ENCODE results near the gene DMD.
A peak's percentile ranks its signal among the peaks of the same experiment; 100 is the strongest.

Gene DMD

GRCh38 chrX:31215277-31215815 is 1996.0 kb downstream of the DMD start:
- Histone ChIP-seq H3K14ac (ENCODE audit: low read length) (no peak overlapping the region), H3K79me2 (ENCODE audit: control insufficient read depth, insufficient read depth, low read length, poor library complexity) (no peaks in the 10 kb centered on the region), H3K23ac (ENCODE audit: low read length) (no peak overlapping the region), H2BK120ac (ENCODE audit: insufficient read depth, low read length, poor library complexity) (no peak overlapping the region), H3K27ac (ENCODE audit: low read depth, low read length) (no peak overlapping the region), H2AK5ac (ENCODE audit: low read length) (no peak overlapping the region), H3K4me3 (ENCODE audit: low read depth, low read length) (no peak overlapping the region), H3K4ac (ENCODE audit: low read depth, low read length) (no peak overlapping the region), H2BK5ac (ENCODE audit: low read depth, low read length, poor library complexity) (no peak overlapping the region), H3K4me1 (ENCODE audit: control insufficient read depth in 1 of 2, insufficient read depth in 2 of 2, low read length in 2 of 2) (peaks cover 0 to 3% of the 10 kb centered on the region in 2 experiments), H3K27me3 (ENCODE audit: insufficient read depth, low read length) (no peaks in the 10 kb centered on the region), H3K79me1 (ENCODE audit: low read length) (peaks cover 2% of the 10 kb centered on the region), H4K8ac (ENCODE audit: low read depth, low read length) (no peak overlapping the region), H2AFZ (ENCODE audit: insufficient read depth, low read length, poor library complexity) (no peak overlapping the region), H4K12ac (ENCODE audit: low read depth, low read length) (no peak overlapping the region), H3K4me2 (ENCODE audit: low read length) (no peak overlapping the region), H3K18ac (ENCODE audit: low read length) (no peak overlapping the region), H4K91ac (ENCODE audit: low read depth, low read length) (no peak overlapping the region), H3K36me3 (ENCODE audit: control insufficient read depth in 1 of 2, insufficient read depth in 2 of 2, low read length in 2 of 2) (no peaks in the 10 kb centered on the region), H3K9ac (ENCODE audit: low read length) (no peak overlapping the region), H3K9me3 (ENCODE audit: insufficient read depth, low read depth, low read length) (no peaks in the 10 kb centered on the region), H2BK12ac (ENCODE audit: low read length) (no peak overlapping the region)
- no CpG with 5 or more reads among the region's 7 CpGs for WGBS (ENCODE audit: extremely low coverage, insufficient coverage, insufficient read length)
- DNase-seq: no peak

GRCh38 chrX:31213941-31214340 is 1997.4 kb downstream of the DMD start:
- no peak overlapping the region for H3K14ac ChIP-seq (ENCODE audit: low read length)
- H2AK5ac ChIP-seq (ENCODE audit: low read length): no peak overlapping the region
- H4K8ac ChIP-seq (ENCODE audit: low read depth, low read length): no peak overlapping the region
- H4K91ac ChIP-seq (ENCODE audit: low read depth, low read length): no peak overlapping the region
- no peak overlapping the region for H2AFZ ChIP-seq (ENCODE audit: insufficient read depth, low read length, poor library complexity)
- no peaks in the 10 kb centered on the region for H3K36me3 ChIP-seq (ENCODE audit: control insufficient read depth in 1 of 2, insufficient read depth in 2 of 2, low read length in 2 of 2)
- no peaks in the 10 kb centered on the region for H3K9me3 ChIP-seq (ENCODE audit: insufficient read depth, low read depth, low read length)
- H3K27ac ChIP-seq (ENCODE audit: low read depth, low read length): no peak overlapping the region
- no peak overlapping the region for H3K9ac ChIP-seq (ENCODE audit: low read length)
- no peaks in the 10 kb centered on the region for H3K79me2 ChIP-seq (ENCODE audit: control insufficient read depth, insufficient read depth, low read length, poor library complexity)
- DNase-seq: peak in 1 of 2 donors; percentile 49
- no peak overlapping the region for H3K4me2 ChIP-seq (ENCODE audit: low read length)
- H2BK120ac ChIP-seq (ENCODE audit: insufficient read depth, low read length, poor library complexity): no peak overlapping the region
- no peaks in the 10 kb centered on the region for H3K4me1 ChIP-seq (ENCODE audit: control insufficient read depth in 1 of 2, insufficient read depth in 2 of 2, low read length in 2 of 2)
- H2BK12ac ChIP-seq (ENCODE audit: low read length): no peak overlapping the region
- H4K12ac ChIP-seq (ENCODE audit: low read depth, low read length): no peak overlapping the region
- H3K18ac ChIP-seq (ENCODE audit: low read length): no peak overlapping the region
- no peaks in the 10 kb centered on the region for H3K79me1 ChIP-seq (ENCODE audit: low read length)
- no peak overlapping the region for H2BK5ac ChIP-seq (ENCODE audit: low read depth, low read length, poor library complexity)
- H3K23ac ChIP-seq (ENCODE audit: low read length): no peak overlapping the region
- no peak overlapping the region for H3K4ac ChIP-seq (ENCODE audit: low read depth, low read length)
- H3K4me3 ChIP-seq (ENCODE audit: low read depth, low read length): no peak overlapping the region
- no peaks in the 10 kb centered on the region for H3K27me3 ChIP-seq (ENCODE audit: insufficient read depth, low read length)

- Histone ChIP-seq H3K36me3 (ENCODE audit: control insufficient read depth in 1 of 2, insufficient read depth in 2 of 2, low read length in 2 of 2) (no peaks in the 10 kb centered on the region), H3K4ac (ENCODE audit: low read depth, low read length) (no peak overlapping the region), H2BK12ac (ENCODE audit: low read length) (no peak overlapping the region), H4K8ac (ENCODE audit: low read depth, low read length) (no peak overlapping the region), H3K4me2 (ENCODE audit: low read length) (no peak overlapping the region), H3K79me2 (ENCODE audit: control insufficient read depth, insufficient read depth, low read length, poor library complexity) (no peaks in the 10 kb centered on the region), H2BK5ac (ENCODE audit: low read depth, low read length, poor library complexity) (no peak overlapping the region), H3K23ac (ENCODE audit: low read length) (no peak overlapping the region), H3K14ac (ENCODE audit: low read length) (no peak overlapping the region), H3K27me3 (ENCODE audit: insufficient read depth, low read length) (no peaks in the 10 kb centered on the region), H3K9ac (ENCODE audit: low read length) (no peak overlapping the region), H4K91ac (ENCODE audit: low read depth, low read length) (no peak overlapping the region), H3K9me3 (ENCODE audit: insufficient read depth, low read depth, low read length) (no peaks in the 10 kb centered on the region), H3K4me1 (ENCODE audit: control insufficient read depth in 1 of 2, insufficient read depth in 2 of 2, low read length in 2 of 2) (no peaks in the 10 kb centered on the region), H2AK5ac (ENCODE audit: low read length) (no peak overlapping the region), H3K27ac (ENCODE audit: low read depth, low read length) (no peak overlapping the region), H2AFZ (ENCODE audit: insufficient read depth, low read length, poor library complexity) (no peak overlapping the region), H2BK120ac (ENCODE audit: insufficient read depth, low read length, poor library complexity) (no peak overlapping the region), H3K79me1 (ENCODE audit: low read length) (no peaks in the 10 kb centered on the region), H3K18ac (ENCODE audit: low read length) (no peak overlapping the region), H3K4me3 (ENCODE audit: low read depth, low read length) (no peak overlapping the region), H4K12ac (ENCODE audit: low read depth, low read length) (no peak overlapping the region)
- WGBS (ENCODE audit: extremely low coverage, insufficient coverage, insufficient read length): no CpG with 5 or more reads among the region's 6 CpGs
- DNase-seq: no peak
These were observed 1998.2 kb downstream of the DMD start for GRCh38 chrX:31212856-31213748.

GRCh38 chrX:31209005-31209628 is 2002.2 kb downstream of the DMD start:
- no peaks in the 10 kb centered on the region for H3K79me2 ChIP-seq (ENCODE audit: control insufficient read depth, insufficient read depth, low read length, poor library complexity)
- H4K91ac ChIP-seq (ENCODE audit: low read depth, low read length): no peak overlapping the region
- no peak overlapping the region for H2BK12ac ChIP-seq (ENCODE audit: low read length)
- no peak overlapping the region for H3K23ac ChIP-seq (ENCODE audit: low read length)
- DNase-seq: peak; percentile 52 to 78
- no peak overlapping the region for H3K9ac ChIP-seq (ENCODE audit: low read length)
- H2BK5ac ChIP-seq (ENCODE audit: low read depth, low read length, poor library complexity): no peak overlapping the region
- H2AK5ac ChIP-seq (ENCODE audit: low read length): no peak overlapping the region
- no peaks in the 10 kb centered on the region for H3K27me3 ChIP-seq (ENCODE audit: insufficient read depth, low read length)
- no peak overlapping the region for H3K4me2 ChIP-seq (ENCODE audit: low read length)
- H2BK120ac ChIP-seq (ENCODE audit: insufficient read depth, low read length, poor library complexity): no peak overlapping the region
- no peak overlapping the region for H4K8ac ChIP-seq (ENCODE audit: low read depth, low read length)
- no peak overlapping the region for H3K4me3 ChIP-seq (ENCODE audit: low read depth, low read length)
- no peaks in the 10 kb centered on the region for H3K9me3 ChIP-seq (ENCODE audit: insufficient read depth, low read depth, low read length)
- H3K14ac ChIP-seq (ENCODE audit: low read length): no peak overlapping the region
- H3K4me1 ChIP-seq (ENCODE audit: control insufficient read depth in 1 of 2, insufficient read depth in 2 of 2, low read length in 2 of 2): no peaks in the 10 kb centered on the region
- H3K4ac ChIP-seq (ENCODE audit: low read depth, low read length): no peak overlapping the region
- H3K18ac ChIP-seq (ENCODE audit: low read length): no peak overlapping the region
- no peaks in the 10 kb centered on the region for H3K36me3 ChIP-seq (ENCODE audit: control insufficient read depth in 1 of 2, insufficient read depth in 2 of 2, low read length in 2 of 2)
- WGBS (ENCODE audit: extremely low coverage, insufficient coverage, insufficient read length): no CpG with 5 or more reads among the region's 10 CpGs
- H4K12ac ChIP-seq (ENCODE audit: low read depth, low read length): no peak overlapping the region
- no peak overlapping the region for H2AFZ ChIP-seq (ENCODE audit: insufficient read depth, low read length, poor library complexity)
- no peak overlapping the region for H3K27ac ChIP-seq (ENCODE audit: low read depth, low read length)
- H3K79me1 ChIP-seq (ENCODE audit: low read length): no peaks in the 10 kb centered on the region

Data from trophoblast cell (in vitro differentiated cells and primary cell).